GM23248 (cell line): ENCODE results near the gene IVD. TPM values are rescaled to one million over a fixed set of nuclear protein-coding genes. Genes with fewer than 3 reads are reported as not detected.

ENCODE experiments used
- DNase-seq: peaks from one replicate; pipeline ENCODE4 v3.0.0-alpha.2; 2015
- H2AFZ ChIP-seq: fragments of 200-600 bp; sonication (generic); 2 replicates; pipeline ENCODE4 v1.6.1; 2016; ENCODE audit warnings: antibody characterized with exemption
- H3F3A ChIP-seq: fragments of 200-600 bp; sonication (generic); 2 replicates; pipeline ENCODE4 v1.6.1; 2016; ENCODE audit warnings: mild to moderate bottlenecking, antibody characterized with exemption, mixed run types; ENCODE audit not compliant: insufficient read depth
- H3K27ac ChIP-seq: fragments of 200-600 bp; sonication (generic); 2 replicates; pipeline ENCODE4 v1.5.1; 2016; ENCODE audit warnings: mild to moderate bottlenecking
- H3K27me3 ChIP-seq: fragments of 200-600 bp; sonication (generic); replicated peaks from 2 replicates; pipeline ENCODE4 v1.6.1; 2016; ENCODE audit warnings: mild to moderate bottlenecking; ENCODE audit not compliant: insufficient read depth
- H3K36me3 ChIP-seq: fragments of 200-600 bp; sonication (generic); 2 replicates; pipeline ENCODE4 v1.6.1; 2016; ENCODE audit warnings: low read depth, mild to moderate bottlenecking
- H3K4me1 ChIP-seq: fragments of 200-600 bp; sonication (generic); 2 replicates; pipeline ENCODE4 v1.6.1; 2016; ENCODE audit warnings: mild to moderate bottlenecking; ENCODE audit not compliant: insufficient read depth
- H3K4me2 ChIP-seq: fragments of 200-600 bp; sonication (generic); one replicate; pipeline ENCODE4 v1.6.1; 2016; ENCODE audit warnings: mild to moderate bottlenecking; ENCODE audit not compliant: unreplicated experiment
- H3K4me3 ChIP-seq: fragments of 200-600 bp; sonication (generic); 2 replicates; pipeline ENCODE4 v1.5.1; 2016; ENCODE audit warnings: mild to moderate bottlenecking
- H3K79me2 ChIP-seq: fragments of 200-600 bp; sonication (generic); 2 replicates; pipeline ENCODE4 v1.6.1; 2016; ENCODE audit warnings: mild to moderate bottlenecking; ENCODE audit not compliant: insufficient read depth
- H3K9ac ChIP-seq: fragments of 200-600 bp; sonication (generic); 2 replicates; pipeline ENCODE4 v1.6.1; 2016; ENCODE audit warnings: mild to moderate bottlenecking
- H3K9me2 ChIP-seq: fragments of 200-600 bp; sonication (generic); 2 replicates; pipeline ENCODE4 v1.6.1; 2016; ENCODE audit warnings: mixed run types, mild to moderate bottlenecking, moderate library complexity; ENCODE audit not compliant: insufficient read depth
- H3K9me3 ChIP-seq: fragments of 200-600 bp; sonication (generic); one replicate; pipeline ENCODE4 v1.6.1; 2017; ENCODE audit warnings: low read depth
- H4K20me1 ChIP-seq: fragments of 200-600 bp; sonication (generic); 2 replicates; pipeline ENCODE4 v1.6.0; 2016; ENCODE audit not compliant: insufficient read depth
- EZH2 ChIP-seq: fragments of 200-600 bp; sonication (generic); IDR thresholded peaks from 2 replicates; pipeline ENCODE4 v1.6.1; 2018; ENCODE audit warnings: antibody characterized with exemption, mild to moderate bottlenecking; ENCODE audit not compliant: insufficient read depth, poor library complexity, severe bottlenecking
- EZH2phosphoT487 ChIP-seq: fragments of 200-600 bp; sonication (generic); IDR thresholded peaks from 2 replicates; pipeline ENCODE4 v1.6.1; 2018; ENCODE audit warnings: antibody characterized with exemption, moderate library complexity, mild to moderate bottlenecking, low read depth; ENCODE audit not compliant: insufficient read depth
- WGBS, 2 experiments: methylation state at CpG; one replicate each; pipeline ENCODE4 v1.1.6; 2015 to 2017; ENCODE audit warnings: low lambda C conversion rate in 2 of 2, low coverage in 1 of 2; ENCODE audit errors: missing lambda C conversion rate in 2 of 2; 5-methylcytosine and 5-hydroxymethylcytosine counted together
- in situ Hi-C: fragments of 300-500 bp; cut with MboI; formaldehyde crosslinking; loops from 2 replicates; pipeline ENCODE4 v1.15.0; 2020
- polyA plus RNA-seq: library from polyadenylated mRNA; unstranded; fragments of >200 nt; fragmentation: Nextera tagmentation; extraction: Ambion mirVana; gene quantifications from 2 replicates; pipeline ENCODE4 v1.2.1, GENCODE V29; 2016
- total RNA-seq: library from RNA; depleted of rRNA; stranded (reverse); fragments of >200 nt; shearing (Covaris generic); gene quantifications from 2 replicates; pipeline ENCODE4 v1.2.3, GENCODE V29; 2014

The IVD gene
- total and polyA plus RNA-seq, 2 experiments from 2014 or later, result 28.2 to 50.1 TPM

GRCh38 chr15:40367371-40367685, 38.3 kb upstream of the IVD start:
- no peaks in the 10 kb centered on the region for H3K36me3 ChIP-seq
- no peaks in the 10 kb centered on the region for H3K4me1 ChIP-seq
- H3K9me2 ChIP-seq, result no peaks in the 10 kb centered on the region
- in situ Hi-C loops, result no loop called here
- no peak for DNase-seq
- H3K9me3 ChIP-seq, result no peaks in the 10 kb centered on the region
- 68 to 84% methylated on average over 5 of the region's 5 CpGs for WGBS, 2 experiments
- H3K27me3 ChIP-seq, result no peaks in the 10 kb centered on the region
- H3K4me2 ChIP-seq, result peak overlapping the region; percentile 12
- no peaks in the 10 kb centered on the region for H3F3A ChIP-seq
- no peak overlapping the region for H3K4me3 ChIP-seq
- no peak overlapping the region for H2AFZ ChIP-seq
- H4K20me1 ChIP-seq, result no peaks in the 10 kb centered on the region
- H3K79me2 ChIP-seq, result no peaks in the 10 kb centered on the region
- TF ChIP-seq EZH2 (no peak), EZH2phosphoT487 (no peak)
- H3K9ac ChIP-seq, result no peak overlapping the region
- H3K27ac ChIP-seq, result no peak overlapping the region

- H3K36me3 ChIP-seq, result no peaks in the 10 kb centered on the region
- H3K9me3 ChIP-seq, result no peaks in the 10 kb centered on the region
- H2AFZ ChIP-seq, result peak overlapping the region; percentile 85
- no peaks in the 10 kb centered on the region for H3K79me2 ChIP-seq
- H3K9me2 ChIP-seq, result no peaks in the 10 kb centered on the region
- H3K4me1 ChIP-seq, result no peaks in the 10 kb centered on the region
- TF ChIP-seq EZH2, result no peak
- no peak for TF ChIP-seq EZH2phosphoT487
- in situ Hi-C loops, result no loop called here
- H3F3A ChIP-seq, result no peaks in the 10 kb centered on the region
- no peaks in the 10 kb centered on the region for H3K27me3 ChIP-seq
- peak overlapping the region; percentile 16; the same call in 1 of the 2 replicates for H3K9ac ChIP-seq
- DNase-seq, result peak; percentile 96
- peak overlapping the region; percentile 53; the same call in 1 of the 2 replicates for H3K4me3 ChIP-seq
- H3K4me2 ChIP-seq, result peak overlapping the region; percentile 12
- H4K20me1 ChIP-seq, result no peaks in the 10 kb centered on the region
- WGBS, 2 experiments, result 16 to 23% methylated on average over 52 to 71 of the region's 91 CpGs
- H3K27ac ChIP-seq, result no peak overlapping the region
Observed at GRCh38 chr15:40367686-40368611, 37.6 kb upstream of the IVD start.

GRCh38 chr15:40368719-40369473, 36.7 kb upstream of the IVD start:
- no peaks in the 10 kb centered on the region for H3K79me2 ChIP-seq
- no peaks in the 10 kb centered on the region for H3K27me3 ChIP-seq
- 0 out of 2 replicates have a peak overlapping the region, but pooled peaks have one; percentile 85 for H2AFZ ChIP-seq
- no peaks in the 10 kb centered on the region for H3K36me3 ChIP-seq
- no peaks in the 10 kb centered on the region for H3K9me3 ChIP-seq
- in situ Hi-C loops, result no loop called here
- no peak overlapping the region for H3K4me3 ChIP-seq
- 0 out of 2 replicates have a peak overlapping the region, but pooled peaks have one; percentile 16 for H3K9ac ChIP-seq
- H3K9me2 ChIP-seq, result no peaks in the 10 kb centered on the region
- WGBS, 2 experiments, result 95 to 96% methylated on average over 23 to 24 of the region's 24 CpGs
- no peak for DNase-seq
- no peak for TF ChIP-seq EZH2
- no peak for TF ChIP-seq EZH2phosphoT487
- H3F3A ChIP-seq, result no peaks in the 10 kb centered on the region
- no peak overlapping the region for H3K27ac ChIP-seq
- H3K4me2 ChIP-seq, result no peak overlapping the region
- no peaks in the 10 kb centered on the region for H3K4me1 ChIP-seq
- no peaks in the 10 kb centered on the region for H4K20me1 ChIP-seq

DNA sequence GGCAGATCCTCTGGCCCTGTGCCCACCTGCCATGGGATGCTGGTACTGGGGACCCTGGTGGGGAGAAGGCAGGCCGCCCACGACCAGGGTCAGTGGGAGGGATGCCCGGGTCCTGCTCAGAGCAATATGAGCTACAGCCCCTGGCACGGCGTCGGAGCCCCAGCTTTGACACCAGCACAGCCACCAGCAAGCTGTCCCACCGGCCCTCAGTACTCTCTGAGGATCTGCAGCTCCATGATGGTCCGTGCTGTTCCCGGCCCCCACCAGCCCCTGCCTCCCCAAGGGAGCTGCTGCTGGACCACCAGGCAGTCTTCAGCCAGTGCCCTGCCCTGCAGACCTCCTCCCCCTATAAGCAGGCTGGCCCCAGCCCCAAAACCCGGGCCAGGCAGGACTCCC, 36.1 kb upstream of the IVD start:
- H2AFZ ChIP-seq, result no peak overlapping the region
- H3K36me3 ChIP-seq, result no peaks in the 10 kb centered on the region
- 79 to 81% methylated on average over 10 of the region's 10 CpGs for WGBS, 2 experiments
- no peaks in the 10 kb centered on the region for H3K79me2 ChIP-seq
- no peak overlapping the region for H3K27ac ChIP-seq
- TF ChIP-seq EZH2phosphoT487 (no peak), EZH2 (no peak)
- no peak overlapping the region for H3K4me2 ChIP-seq
- no peaks in the 10 kb centered on the region for H3K4me1 ChIP-seq
- H3K27me3 ChIP-seq, result no peaks in the 10 kb centered on the region
- no peaks in the 10 kb centered on the region for H4K20me1 ChIP-seq
- in situ Hi-C loops, result no loop called here
- H3K9ac ChIP-seq, result no peak overlapping the region
- H3K9me2 ChIP-seq, result no peaks in the 10 kb centered on the region
- no peak for DNase-seq
- H3K9me3 ChIP-seq, result no peaks in the 10 kb centered on the region
- no peak overlapping the region for H3K4me3 ChIP-seq
- no peaks in the 10 kb centered on the region for H3F3A ChIP-seq
